B cell (primary cell): ENCODE results near the gene HS3ST2.

Experiments used
- CTCF ChIP-seq: fragments of 200-600 bp; IDR thresholded peaks from one replicate; pipeline ENCODE4 v1.8.0; 2022; ENCODE audit warnings: antibody characterized with exemption, mild to moderate bottlenecking
- EZH2 ChIP-seq: IDR thresholded peaks from 2 replicates; pipeline ENCODE4 v1.6.1; 2012; ENCODE audit warnings: borderline replicate concordance, low read depth, mild to moderate bottlenecking, moderate library complexity, low read length; ENCODE audit not compliant: insufficient read depth, poor library complexity, severe bottlenecking

GRCh38 chr16:22945361-22945760 lies 131.4 kb downstream of the HS3ST2 start:
- no peak for TF ChIP-seq CTCF
- TF ChIP-seq EZH2 = no peak
